CD4-positive, alpha-beta T cell (primary cell): ENCODE data around the gene TBCA. TPM values are rescaled to one million over a fixed set of nuclear protein-coding genes. Genes with fewer than 3 reads are reported as not detected.

ENCODE experiments used
- ATAC-seq: fragments of 200-7000 bp; cut with Tn5 transposase; one replicate; pipeline ENCODE4 v1.10.0; 2022; ENCODE audit warnings: mild to moderate bottlenecking; ENCODE audit not compliant: poor library complexity
- CTCF ChIA-PET: fragments of 350-600 bp; sonication (Branson Sonifier 250); formaldehyde crosslinking; loops from one replicate; lab custom pipeline; 2021; ENCODE audit warnings: antibody characterized with exemption, inconsistent platforms; lab: Charles Lee
- POLR2A ChIA-PET: fragments of 350-600 bp; sonication (Branson Sonifier 250); formaldehyde crosslinking; loops from one replicate; lab custom pipeline; 2021; ENCODE audit warnings: antibody characterized with exemption, inconsistent platforms; lab: Charles Lee
- DNase-seq, 14 experiments: peaks; one replicate each; pipeline ENCODE4 v3.0.0-alpha.2; 2013 to 2020; ENCODE audit warnings: mixed read lengths in 2 of 14
- H3K27ac ChIP-seq, 2 donors: one replicate each; pipeline versions ENCODE4 v1.5.1 to v1.7.0; 2013; ENCODE audit warnings: low read length in 2 of 2, low read depth in 1 of 2, mild to moderate bottlenecking in 1 of 2
- H3K27me3 ChIP-seq, 2 experiments: 1 replicate in 1 of 2; 2 replicates in 1 of 2; pipeline versions ENCODE4 v1.6.1 to v1.7.0; 2013; ENCODE audit warnings: low read length in 2 of 2, control low read depth in 1 of 2, mild to moderate bottlenecking in 1 of 2, moderate library complexity in 1 of 2; ENCODE audit not compliant: insufficient read depth in 2 of 2, control insufficient read depth in 1 of 2
- H3K36me3 ChIP-seq: one replicate; pipeline ENCODE4 v1.6.1; 2013; ENCODE audit warnings: low read length, control low read depth; ENCODE audit not compliant: insufficient read depth
- H3K4me1 ChIP-seq: one replicate; pipeline ENCODE4 v1.6.1; 2013; ENCODE audit warnings: low read length, control low read depth; ENCODE audit not compliant: insufficient read depth
- H3K4me3 ChIP-seq: one replicate; pipeline ENCODE4 v1.5.1; 2013; ENCODE audit warnings: mild to moderate bottlenecking, low read length, moderate library complexity
- H3K9me3 ChIP-seq, 2 experiments: 1 replicate in 1 of 2; 2 replicates in 1 of 2; pipeline versions ENCODE4 v1.6.1 to v1.7.0; 2013; ENCODE audit warnings: low read length in 2 of 2, mild to moderate bottlenecking in 2 of 2, control low read depth in 1 of 2, moderate library complexity in 1 of 2; ENCODE audit not compliant: control insufficient read depth in 1 of 2, insufficient read depth in 1 of 2
- H3K27ac Mint-ChIP-seq: one replicate; pipeline ENCODE4 v1.8.0; 2020; ENCODE audit warnings: mixed read lengths
- H3K27me3 Mint-ChIP-seq: one replicate; pipeline ENCODE4 v1.8.0; 2021; ENCODE audit warnings: mixed read lengths
- H3K36me3 Mint-ChIP-seq: one replicate; pipeline ENCODE4 v1.8.0; 2021; ENCODE audit warnings: low read depth, mixed read lengths
- H3K4me1 Mint-ChIP-seq: one replicate; pipeline ENCODE4 v1.8.0; 2021; ENCODE audit warnings: low read depth, mixed read lengths
- H3K4me3 Mint-ChIP-seq: one replicate; pipeline ENCODE4 v1.8.0; 2020; ENCODE audit warnings: mild to moderate bottlenecking, mixed read lengths
- H3K9me3 Mint-ChIP-seq: one replicate; pipeline ENCODE4 v1.8.0; 2020; ENCODE audit warnings: mixed read lengths
- intact Hi-C, 2 experiments: fragments of 100-400 bp; cut with DNase I in 1 of 2; cut with micrococcal nuclease in 1 of 2; formaldehyde crosslinking; loops; one replicate each; pipeline versions ENCODE4 v1.15.1 to v1.9.0; 2023 to 2025; cut with DNase I, micrococcal nuclease
- total RNA-seq, 174 experiments: library from RNA in 2 of 174; stranded (reverse) in 2 of 174; gene quantifications; one replicate each; pipeline ENCODE4 v1.2.3 and lab custom pipeline; 2021 to 2026
- TF ChIP-seq, protein P1 (sequence below): fragments of 200-600 bp; IDR thresholded peaks from one replicate; pipeline ENCODE4 v1.8.0; 2022; ENCODE audit warnings: antibody characterized with exemption, mild to moderate bottlenecking

Gene TBCA
- total RNA-seq, 2 experiments from 2014 or later: 72.0 to 72.9 TPM

DNA sequence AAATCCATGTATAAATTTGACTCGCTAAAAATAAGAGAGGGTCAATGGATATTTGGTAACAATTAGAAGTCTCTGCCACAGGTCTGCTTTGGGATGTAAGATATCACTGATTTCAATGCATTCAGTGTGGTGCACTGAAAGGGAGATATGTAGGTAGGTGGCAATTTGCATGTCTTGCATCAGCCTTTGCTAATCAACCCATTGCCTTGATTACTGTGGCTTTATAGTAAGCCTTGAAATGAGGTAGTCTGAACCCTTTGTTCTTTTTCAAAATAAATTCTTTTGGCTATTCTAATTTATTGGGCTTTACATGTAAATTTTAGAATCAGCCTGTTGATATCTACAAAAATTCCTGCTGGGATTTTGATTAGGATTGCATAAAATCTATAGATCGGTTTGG is 15.8 kb upstream of the TBCA start:
- no peaks in the 10 kb centered on the region for H3K4me1 ChIP-seq
- no peak for DNase-seq
- TF ChIP-seq, protein P1, sequence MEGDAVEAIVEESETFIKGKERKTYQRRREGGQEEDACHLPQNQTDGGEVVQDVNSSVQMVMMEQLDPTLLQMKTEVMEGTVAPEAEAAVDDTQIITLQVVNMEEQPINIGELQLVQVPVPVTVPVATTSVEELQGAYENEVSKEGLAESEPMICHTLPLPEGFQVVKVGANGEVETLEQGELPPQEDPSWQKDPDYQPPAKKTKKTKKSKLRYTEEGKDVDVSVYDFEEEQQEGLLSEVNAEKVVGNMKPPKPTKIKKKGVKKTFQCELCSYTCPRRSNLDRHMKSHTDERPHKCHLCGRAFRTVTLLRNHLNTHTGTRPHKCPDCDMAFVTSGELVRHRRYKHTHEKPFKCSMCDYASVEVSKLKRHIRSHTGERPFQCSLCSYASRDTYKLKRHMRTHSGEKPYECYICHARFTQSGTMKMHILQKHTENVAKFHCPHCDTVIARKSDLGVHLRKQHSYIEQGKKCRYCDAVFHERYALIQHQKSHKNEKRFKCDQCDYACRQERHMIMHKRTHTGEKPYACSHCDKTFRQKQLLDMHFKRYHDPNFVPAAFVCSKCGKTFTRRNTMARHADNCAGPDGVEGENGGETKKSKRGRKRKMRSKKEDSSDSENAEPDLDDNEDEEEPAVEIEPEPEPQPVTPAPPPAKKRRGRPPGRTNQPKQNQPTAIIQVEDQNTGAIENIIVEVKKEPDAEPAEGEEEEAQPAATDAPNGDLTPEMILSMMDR: no peak
- Mint-ChIP-seq H3K4me3 (no peak overlapping the region), H3K27me3 (peaks cover 29% of the 10 kb centered on the region), H3K27ac (no peak overlapping the region), H3K36me3 (no peaks in the 10 kb centered on the region), H3K9me3 (peaks cover 12% of the 10 kb centered on the region), H3K4me1 (no peaks in the 10 kb centered on the region)
- H3K27ac ChIP-seq: no peak overlapping the region
- ATAC-seq: no peak
- no peaks in the 10 kb centered on the region for H3K36me3 ChIP-seq
- H3K4me3 ChIP-seq: no peak overlapping the region
- H3K27me3 ChIP-seq: peaks cover 0 to 1% of the 10 kb centered on the region in 2 experiments
- no peaks in the 10 kb centered on the region for H3K9me3 ChIP-seq
- POLR2A ChIA-PET: no interaction called here
- intact Hi-C loops: no loop called here
- CTCF ChIA-PET: no interaction called here

DNA sequence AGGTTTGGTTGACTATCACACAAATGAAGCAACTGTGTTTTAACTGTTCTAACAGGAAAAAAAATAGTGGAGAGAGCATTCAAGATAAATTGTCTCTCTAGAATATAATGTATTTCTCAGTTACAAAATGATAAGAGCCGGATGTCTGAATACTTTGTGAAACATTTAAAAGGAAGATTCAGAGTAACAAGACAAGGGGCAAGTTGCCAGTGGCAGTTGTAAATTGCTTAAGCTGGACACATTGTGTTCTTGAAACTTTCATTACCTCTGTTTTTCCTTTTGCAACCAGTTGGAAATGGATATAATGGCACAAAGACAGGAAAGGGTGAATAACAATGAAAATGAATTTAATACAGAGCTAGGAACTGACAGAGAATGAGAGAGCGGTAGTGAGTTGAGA is 15.2 kb upstream of the TBCA start:
- Mint-ChIP-seq H3K27me3 (peaks cover 25% of the 10 kb centered on the region), H3K4me3 (no peak overlapping the region), H3K4me1 (no peaks in the 10 kb centered on the region), H3K9me3 (peaks cover 12% of the 10 kb centered on the region), H3K27ac (no peak overlapping the region), H3K36me3 (no peaks in the 10 kb centered on the region)
- Histone ChIP-seq H3K4me3 (no peak overlapping the region), H3K4me1 (no peaks in the 10 kb centered on the region), H3K27me3 (no peaks in the 10 kb centered on the region), H3K27ac (no peak overlapping the region), H3K9me3 (no peaks in the 10 kb centered on the region), H3K36me3 (no peaks in the 10 kb centered on the region)
- ChIA-PET CTCF (no interaction called here), POLR2A (no interaction called here)
- intact Hi-C loops: no loop called here
- TF ChIP-seq, protein P1: no peak
- DNase-seq (no peak), ATAC-seq (no peak)

DNA sequence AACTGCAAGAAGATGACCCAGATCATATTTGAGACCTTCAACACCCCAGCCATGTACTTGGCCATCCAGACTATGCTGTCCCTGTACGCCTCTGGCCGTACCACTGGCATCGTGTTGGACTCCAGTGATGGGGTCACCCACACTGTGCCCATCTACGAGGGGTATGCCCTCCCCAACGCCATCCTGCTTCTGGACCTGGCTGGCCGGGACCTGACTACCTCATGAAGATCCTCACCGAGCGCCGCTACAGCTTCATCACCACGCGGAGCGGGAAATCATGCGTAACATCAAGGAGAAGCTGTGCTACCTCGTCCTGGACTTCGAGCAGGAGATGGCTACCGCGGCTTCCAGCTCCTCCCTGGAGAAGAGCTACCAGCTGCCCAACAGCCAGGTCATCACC is 9.1 kb upstream of the TBCA start:
- H3K27ac Mint-ChIP-seq: no peak overlapping the region
- no peaks in the 10 kb centered on the region for H3K27me3 ChIP-seq
- H3K9me3 ChIP-seq: peaks cover 0 to 9% of the 10 kb centered on the region in 2 experiments
- H3K36me3 ChIP-seq: no peaks in the 10 kb centered on the region
- TF ChIP-seq, protein P1: no peak
- ATAC-seq (no peak), DNase-seq (no peak)
- no peak overlapping the region for H3K4me3 Mint-ChIP-seq
- H3K4me1 Mint-ChIP-seq: no peaks in the 10 kb centered on the region
- no peaks in the 10 kb centered on the region for H3K9me3 Mint-ChIP-seq
- H3K4me1 ChIP-seq: no peaks in the 10 kb centered on the region
- H3K27me3 Mint-ChIP-seq: peaks cover 11% of the 10 kb centered on the region
- H3K4me3 ChIP-seq: no peak overlapping the region
- POLR2A ChIA-PET: no interaction called here
- no peaks in the 10 kb centered on the region for H3K36me3 Mint-ChIP-seq
- intact Hi-C loops: no loop called here
- CTCF ChIA-PET: no interaction called here
- no peak overlapping the region for H3K27ac ChIP-seq
